ENCODE results near the gene HSPA1B.

HSPA1B gene

GRCh38 chr6:31781244-31782125 lies 46.1 kb upstream of the HSPA1B start:
- TF ChIP-seq POLR2A (IDR thresholded peaks at IDR 0.05; ENCODE audit: extremely low read depth, insufficient read length) (no peak), MYC (IDR thresholded peaks at IDR 0.05; ENCODE audit: low read depth, low read length) (no peak), CTCF (IDR thresholded peaks at IDR 0.05; ENCODE audit: low read depth, low read length) (no peak)
- TF ChIP-seq, protein P1, sequence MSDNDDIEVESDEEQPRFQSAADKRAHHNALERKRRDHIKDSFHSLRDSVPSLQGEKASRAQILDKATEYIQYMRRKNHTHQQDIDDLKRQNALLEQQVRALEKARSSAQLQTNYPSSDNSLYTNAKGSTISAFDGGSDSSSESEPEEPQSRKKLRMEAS (IDR thresholded peaks at IDR 0.05; ENCODE audit: low read depth, low read length), result no peak
- no peak for DNase-seq (ENCODE audit: low read depth)
- no peak overlapping the region for H3K4me3 ChIP-seq (ENCODE audit: low read depth, low read length)

- no peak overlapping the region for H3K4me3 ChIP-seq (ENCODE audit: low read depth, low read length)
- DNase-seq (ENCODE audit: low read depth), result no peak
- TF ChIP-seq POLR2A (IDR thresholded peaks at IDR 0.05; ENCODE audit: extremely low read depth, insufficient read length), result no peak
- TF ChIP-seq, protein P1 (IDR thresholded peaks at IDR 0.05; ENCODE audit: low read depth, low read length), result no peak
- TF ChIP-seq MYC (IDR thresholded peaks at IDR 0.05; ENCODE audit: low read depth, low read length), result no peak
- TF ChIP-seq CTCF (IDR thresholded peaks at IDR 0.05; ENCODE audit: low read depth, low read length), result no peak
Observed at GRCh38 chr6:31782126-31782855, 45.2 kb upstream of the HSPA1B start.

- TF ChIP-seq CTCF (IDR thresholded peaks at IDR 0.05; ENCODE audit: low read depth, low read length) (no peak), MYC (IDR thresholded peaks at IDR 0.05; ENCODE audit: low read depth, low read length) (no peak), POLR2A (IDR thresholded peaks at IDR 0.05; ENCODE audit: extremely low read depth, insufficient read length) (no peak)
- TF ChIP-seq, protein P1 (IDR thresholded peaks at IDR 0.05; ENCODE audit: low read depth, low read length), result no peak
- no peak for DNase-seq (ENCODE audit: low read depth)
- H3K4me3 ChIP-seq (ENCODE audit: low read depth, low read length), result no peak overlapping the region
Observed at GRCh38 chr6:31784098-31784925, 43.2 kb upstream of the HSPA1B start.

DNA sequence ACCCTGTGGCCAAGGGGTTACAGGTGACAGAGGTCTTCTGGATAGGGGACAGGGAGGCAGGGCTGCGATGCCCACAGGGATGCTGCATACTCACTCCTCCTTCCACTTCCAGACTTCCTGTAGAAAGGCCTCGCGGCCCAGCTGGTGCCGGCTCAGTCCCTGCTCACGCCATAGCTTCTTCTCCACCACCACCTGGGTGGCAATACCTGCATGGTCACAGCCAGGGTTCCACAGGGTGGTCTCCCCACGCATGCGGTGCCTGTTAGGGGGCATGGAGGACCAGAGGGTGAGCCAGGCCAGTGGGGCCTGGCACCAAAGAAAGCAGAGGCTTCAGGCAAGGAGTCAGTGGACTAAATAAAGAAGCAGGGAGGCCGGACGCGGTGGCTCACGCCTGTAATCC lies 42.1 kb upstream of the HSPA1B start:
- TF ChIP-seq, protein P1 (IDR thresholded peaks at IDR 0.05; ENCODE audit: low read depth, low read length), result no peak
- TF ChIP-seq MYC (IDR thresholded peaks at IDR 0.05; ENCODE audit: low read depth, low read length) (no peak), POLR2A (IDR thresholded peaks at IDR 0.05; ENCODE audit: extremely low read depth, insufficient read length) (no peak), CTCF (IDR thresholded peaks at IDR 0.05; ENCODE audit: low read depth, low read length) (no peak)
- no peak for DNase-seq (ENCODE audit: low read depth)
- H3K4me3 ChIP-seq (ENCODE audit: low read depth, low read length), result no peak overlapping the region

DNA sequence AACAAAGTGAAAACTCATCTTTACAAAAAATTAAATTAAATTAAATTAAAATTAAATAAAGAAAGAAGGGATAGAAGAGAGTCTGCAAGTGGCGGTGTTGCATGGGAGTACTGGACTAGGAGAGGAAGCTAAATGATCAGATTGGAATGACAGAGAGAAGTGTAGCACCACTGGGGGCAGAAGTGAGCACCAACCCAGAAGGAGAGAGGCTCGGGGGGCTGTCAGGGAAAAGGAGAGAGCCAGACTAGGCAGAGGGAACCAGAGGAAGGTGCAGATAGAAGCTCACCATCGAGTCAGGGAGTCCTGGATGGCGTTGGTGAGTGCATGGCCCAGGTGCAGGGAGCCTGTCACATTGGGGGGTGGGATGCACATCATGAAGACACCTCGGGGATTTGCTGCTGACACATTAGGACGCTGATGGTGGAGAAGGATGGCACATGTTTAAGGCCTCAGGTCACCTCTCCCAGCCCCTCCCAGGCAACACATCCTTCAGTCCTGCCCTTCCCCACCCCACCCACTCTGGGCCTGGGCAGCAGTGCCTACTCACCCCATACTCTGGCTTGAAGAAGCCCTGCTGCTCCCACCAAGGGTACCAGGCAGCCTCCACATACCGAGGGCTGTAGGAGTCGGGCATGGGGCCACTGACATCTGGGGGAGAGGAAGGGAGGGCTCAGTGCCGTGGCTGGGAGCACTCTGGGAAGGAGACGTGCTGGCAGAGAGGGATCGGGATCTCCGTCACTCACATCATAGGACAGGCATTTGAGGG lies 36.0 kb upstream of the HSPA1B start:
- TF ChIP-seq MYC (IDR thresholded peaks at IDR 0.05; ENCODE audit: low read depth, low read length), result no peak
- TF ChIP-seq CTCF (IDR thresholded peaks at IDR 0.05; ENCODE audit: low read depth, low read length), result peak; percentile 92
- no peak overlapping the region for H3K4me3 ChIP-seq (ENCODE audit: low read depth, low read length)
- peak; percentile 72 for DNase-seq (ENCODE audit: low read depth)

All from NB4 (cell line).